ENCODE results near the gene SYT1.

The SYT1 gene

DNA sequence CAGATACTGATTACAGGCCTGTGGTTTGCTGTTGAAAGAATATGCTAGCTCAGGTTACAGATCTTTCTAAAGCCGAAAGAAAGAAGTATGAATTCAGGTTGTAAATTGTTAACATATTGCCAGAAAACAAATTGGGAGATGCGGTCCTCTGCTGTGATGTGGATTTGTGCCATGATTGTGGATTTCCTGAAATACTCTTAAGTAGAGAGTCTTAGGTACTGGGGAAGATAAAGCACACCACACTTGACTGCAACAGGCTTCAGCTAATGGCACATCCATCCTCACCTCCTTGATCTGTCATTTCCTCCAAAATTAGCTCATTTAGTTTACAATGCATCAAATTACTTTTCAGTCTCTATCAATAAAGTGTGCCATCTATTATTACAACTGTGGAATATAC lies 279.2 kb downstream of the SYT1 start:
- no peak for TF ChIP-seq GLIS3 (CRISPR knock-in tag; IDR thresholded peaks at IDR 0.05)
- TF ChIP-seq ZC3H10 (CRISPR knock-in tag; IDR thresholded peaks at IDR 0.05), result no peak
- TF ChIP-seq, protein P1, sequence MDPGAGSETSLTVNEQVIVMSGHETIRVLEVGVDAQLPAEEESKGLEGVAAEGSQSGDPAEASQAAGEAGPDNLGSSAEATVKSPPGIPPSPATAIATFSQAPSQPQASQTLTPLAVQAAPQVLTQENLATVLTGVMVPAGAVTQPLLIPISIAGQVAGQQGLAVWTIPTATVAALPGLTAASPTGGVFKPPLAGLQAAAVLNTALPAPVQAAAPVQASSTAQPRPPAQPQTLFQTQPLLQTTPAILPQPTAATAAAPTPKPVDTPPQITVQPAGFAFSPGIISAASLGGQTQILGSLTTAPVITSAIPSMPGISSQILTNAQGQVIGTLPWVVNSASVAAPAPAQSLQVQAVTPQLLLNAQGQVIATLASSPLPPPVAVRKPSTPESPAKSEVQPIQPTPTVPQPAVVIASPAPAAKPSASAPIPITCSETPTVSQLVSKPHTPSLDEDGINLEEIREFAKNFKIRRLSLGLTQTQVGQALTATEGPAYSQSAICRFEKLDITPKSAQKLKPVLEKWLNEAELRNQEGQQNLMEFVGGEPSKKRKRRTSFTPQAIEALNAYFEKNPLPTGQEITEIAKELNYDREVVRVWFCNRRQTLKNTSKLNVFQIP (CRISPR knock-in tag; IDR thresholded peaks at IDR 0.05; ENCODE audit: borderline replicate concordance, low read depth), result no peak
- no peak for TF ChIP-seq TCF4 (CRISPR knock-in tag; IDR thresholded peaks at IDR 0.05; ENCODE audit: borderline replicate concordance)
- TF ChIP-seq SNAI2 (CRISPR knock-in tag; IDR thresholded peaks at IDR 0.05), result no peak
- TF ChIP-seq ARNTL (CRISPR knock-in tag; IDR thresholded peaks at IDR 0.05; ENCODE audit: borderline replicate concordance, low read depth), result no peak
- TF ChIP-seq ZNF70 (CRISPR knock-in tag; IDR thresholded peaks at IDR 0.05), result no peak
- no peak for TF ChIP-seq PPARA (CRISPR knock-in tag; IDR thresholded peaks at IDR 0.05; ENCODE audit: borderline replicate concordance)
- TF ChIP-seq ISL1 (CRISPR knock-in tag; IDR thresholded peaks at IDR 0.05), result no peak
- TF ChIP-seq, protein P2, sequence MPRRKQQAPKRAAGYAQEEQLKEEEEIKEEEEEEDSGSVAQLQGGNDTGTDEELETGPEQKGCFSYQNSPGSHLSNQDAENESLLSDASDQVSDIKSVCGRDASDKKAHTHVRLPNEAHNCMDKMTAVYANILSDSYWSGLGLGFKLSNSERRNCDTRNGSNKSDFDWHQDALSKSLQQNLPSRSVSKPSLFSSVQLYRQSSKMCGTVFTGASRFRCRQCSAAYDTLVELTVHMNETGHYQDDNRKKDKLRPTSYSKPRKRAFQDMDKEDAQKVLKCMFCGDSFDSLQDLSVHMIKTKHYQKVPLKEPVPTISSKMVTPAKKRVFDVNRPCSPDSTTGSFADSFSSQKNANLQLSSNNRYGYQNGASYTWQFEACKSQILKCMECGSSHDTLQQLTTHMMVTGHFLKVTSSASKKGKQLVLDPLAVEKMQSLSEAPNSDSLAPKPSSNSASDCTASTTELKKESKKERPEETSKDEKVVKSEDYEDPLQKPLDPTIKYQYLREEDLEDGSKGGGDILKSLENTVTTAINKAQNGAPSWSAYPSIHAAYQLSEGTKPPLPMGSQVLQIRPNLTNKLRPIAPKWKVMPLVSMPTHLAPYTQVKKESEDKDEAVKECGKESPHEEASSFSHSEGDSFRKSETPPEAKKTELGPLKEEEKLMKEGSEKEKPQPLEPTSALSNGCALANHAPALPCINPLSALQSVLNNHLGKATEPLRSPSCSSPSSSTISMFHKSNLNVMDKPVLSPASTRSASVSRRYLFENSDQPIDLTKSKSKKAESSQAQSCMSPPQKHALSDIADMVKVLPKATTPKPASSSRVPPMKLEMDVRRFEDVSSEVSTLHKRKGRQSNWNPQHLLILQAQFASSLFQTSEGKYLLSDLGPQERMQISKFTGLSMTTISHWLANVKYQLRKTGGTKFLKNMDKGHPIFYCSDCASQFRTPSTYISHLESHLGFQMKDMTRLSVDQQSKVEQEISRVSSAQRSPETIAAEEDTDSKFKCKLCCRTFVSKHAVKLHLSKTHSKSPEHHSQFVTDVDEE (CRISPR knock-in tag; IDR thresholded peaks at IDR 0.05), result no peak
- no peak for TF ChIP-seq CSDC2 (CRISPR knock-in tag; IDR thresholded peaks at IDR 0.05)
- TF ChIP-seq, protein P3, sequence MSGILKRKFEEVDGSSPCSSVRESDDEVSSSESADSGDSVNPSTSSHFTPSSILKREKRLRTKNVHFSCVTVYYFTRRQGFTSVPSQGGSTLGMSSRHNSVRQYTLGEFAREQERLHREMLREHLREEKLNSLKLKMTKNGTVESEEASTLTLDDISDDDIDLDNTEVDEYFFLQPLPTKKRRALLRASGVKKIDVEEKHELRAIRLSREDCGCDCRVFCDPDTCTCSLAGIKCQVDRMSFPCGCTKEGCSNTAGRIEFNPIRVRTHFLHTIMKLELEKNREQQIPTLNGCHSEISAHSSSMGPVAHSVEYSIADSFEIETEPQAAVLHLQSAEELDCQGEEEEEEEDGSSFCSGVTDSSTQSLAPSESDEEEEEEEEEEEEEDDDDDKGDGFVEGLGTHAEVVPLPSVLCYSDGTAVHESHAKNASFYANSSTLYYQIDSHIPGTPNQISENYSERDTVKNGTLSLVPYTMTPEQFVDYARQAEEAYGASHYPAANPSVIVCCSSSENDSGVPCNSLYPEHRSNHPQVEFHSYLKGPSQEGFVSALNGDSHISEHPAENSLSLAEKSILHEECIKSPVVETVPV (CRISPR knock-in tag; IDR thresholded peaks at IDR 0.05), result no peak
- TF ChIP-seq ZNF565 (CRISPR knock-in tag; conservative IDR thresholded peaks at IDR 0.05; ENCODE audit: low read depth), result no peak
- TF ChIP-seq, protein P4, sequence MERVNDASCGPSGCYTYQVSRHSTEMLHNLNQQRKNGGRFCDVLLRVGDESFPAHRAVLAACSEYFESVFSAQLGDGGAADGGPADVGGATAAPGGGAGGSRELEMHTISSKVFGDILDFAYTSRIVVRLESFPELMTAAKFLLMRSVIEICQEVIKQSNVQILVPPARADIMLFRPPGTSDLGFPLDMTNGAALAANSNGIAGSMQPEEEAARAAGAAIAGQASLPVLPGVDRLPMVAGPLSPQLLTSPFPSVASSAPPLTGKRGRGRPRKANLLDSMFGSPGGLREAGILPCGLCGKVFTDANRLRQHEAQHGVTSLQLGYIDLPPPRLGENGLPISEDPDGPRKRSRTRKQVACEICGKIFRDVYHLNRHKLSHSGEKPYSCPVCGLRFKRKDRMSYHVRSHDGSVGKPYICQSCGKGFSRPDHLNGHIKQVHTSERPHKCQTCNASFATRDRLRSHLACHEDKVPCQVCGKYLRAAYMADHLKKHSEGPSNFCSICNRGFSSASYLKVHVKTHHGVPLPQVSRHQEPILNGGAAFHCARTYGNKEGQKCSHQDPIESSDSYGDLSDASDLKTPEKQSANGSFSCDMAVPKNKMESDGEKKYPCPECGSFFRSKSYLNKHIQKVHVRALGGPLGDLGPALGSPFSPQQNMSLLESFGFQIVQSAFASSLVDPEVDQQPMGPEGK (CRISPR knock-in tag; IDR thresholded peaks at IDR 0.05; ENCODE audit: borderline replicate concordance), result no peak
- TF ChIP-seq OSR1 (CRISPR knock-in tag; IDR thresholded peaks at IDR 0.05), result no peak
- no peak for ATAC-seq

DNA sequence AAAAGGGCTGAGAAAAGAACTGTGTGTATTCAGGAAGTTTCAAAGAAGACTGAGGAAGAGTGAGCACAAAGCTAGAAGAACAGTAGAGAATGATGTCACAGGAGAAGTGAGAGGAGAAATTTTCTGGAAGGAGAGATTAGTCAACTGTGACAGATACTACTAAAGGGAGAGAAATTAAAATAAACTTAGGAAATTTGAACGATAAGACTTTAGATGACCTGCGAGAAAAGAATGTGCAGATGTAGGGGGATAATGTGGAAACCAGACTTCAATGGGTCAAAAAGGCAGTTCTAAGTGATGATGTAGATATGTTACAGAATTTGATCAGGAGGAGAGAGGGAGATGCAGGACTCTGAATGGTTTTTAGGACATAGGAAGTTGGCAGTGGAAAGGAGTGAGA lies 287.4 kb downstream of the SYT1 start:
- no peak for TF ChIP-seq OSR1 (CRISPR knock-in tag; IDR thresholded peaks at IDR 0.05)
- TF ChIP-seq, protein P1 (CRISPR knock-in tag; IDR thresholded peaks at IDR 0.05; ENCODE audit: borderline replicate concordance, low read depth), result no peak
- no peak for TF ChIP-seq ARNTL (CRISPR knock-in tag; IDR thresholded peaks at IDR 0.05; ENCODE audit: borderline replicate concordance, low read depth)
- TF ChIP-seq RARB (CRISPR knock-in tag; IDR thresholded peaks at IDR 0.05), result no peak
- TF ChIP-seq, protein P5, sequence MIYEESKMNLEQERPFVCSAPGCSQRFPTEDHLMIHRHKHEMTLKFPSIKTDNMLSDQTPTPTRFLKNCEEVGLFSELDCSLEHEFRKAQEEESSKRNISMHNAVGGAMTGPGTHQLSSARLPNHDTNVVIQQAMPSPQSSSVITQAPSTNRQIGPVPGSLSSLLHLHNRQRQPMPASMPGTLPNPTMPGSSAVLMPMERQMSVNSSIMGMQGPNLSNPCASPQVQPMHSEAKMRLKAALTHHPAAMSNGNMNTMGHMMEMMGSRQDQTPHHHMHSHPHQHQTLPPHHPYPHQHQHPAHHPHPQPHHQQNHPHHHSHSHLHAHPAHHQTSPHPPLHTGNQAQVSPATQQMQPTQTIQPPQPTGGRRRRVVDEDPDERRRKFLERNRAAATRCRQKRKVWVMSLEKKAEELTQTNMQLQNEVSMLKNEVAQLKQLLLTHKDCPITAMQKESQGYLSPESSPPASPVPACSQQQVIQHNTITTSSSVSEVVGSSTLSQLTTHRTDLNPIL (CRISPR knock-in tag; IDR thresholded peaks at IDR 0.05; ENCODE audit: low read depth), result no peak
- no peak for TF ChIP-seq GLIS3 (CRISPR knock-in tag; IDR thresholded peaks at IDR 0.05)
- TF ChIP-seq, protein P4 (CRISPR knock-in tag; IDR thresholded peaks at IDR 0.05; ENCODE audit: borderline replicate concordance), result no peak
- no peak for TF ChIP-seq BACH2 (CRISPR knock-in tag; IDR thresholded peaks at IDR 0.05; ENCODE audit: borderline replicate concordance)
- TF ChIP-seq TCF4 (CRISPR knock-in tag; IDR thresholded peaks at IDR 0.05; ENCODE audit: borderline replicate concordance), result no peak
- no peak for ATAC-seq

Data from SK-N-SH treated with all-trans-retinoic acid at 6 μM for 48 hours (cell line).